ENCODE measurements around the gene NCBP2L. TPM values are rescaled to one million over a fixed set of nuclear protein-coding genes. Genes with fewer than 3 reads are reported as not detected.

NCBP2L gene
- total RNA-seq: not detected in 2 replicates

- no peak for DNase-seq (ENCODE audit: low read depth in 2 of 2)
Measured at GRCh38 chrX:107777536-107777832, at the start of gene NCBP2L. TSS of gene NCBP2L (plus strand) at chrX:107777733. CDS start at chrX:107794221, 16,488 bp downstream.

- DNase-seq (ENCODE audit: low read depth in 2 of 2): no peak
Measured at GRCh38 chrX:107728371-107729099, 49.0 kb upstream of the NCBP2L start.

GRCh38 chrX:107729558-107730297, 47.8 kb upstream of the NCBP2L start:
- DNase-seq (ENCODE audit: low read depth in 2 of 2): no peak

- DNase-seq (ENCODE audit: low read depth in 2 of 2): no peak
Measured at GRCh38 chrX:107730298-107730655, 47.3 kb upstream of the NCBP2L start.

- DNase-seq (ENCODE audit: low read depth in 2 of 2): peak; percentile 12 to 76
Measured at GRCh38 chrX:107730991-107731766, 46.4 kb upstream of the NCBP2L start.

GRCh38 chrX:107731831-107732502, 45.6 kb upstream of the NCBP2L start:
- DNase-seq (ENCODE audit: low read depth in 2 of 2): peak; percentile 38 to 86

- DNase-seq (ENCODE audit: low read depth in 2 of 2): no peak
Measured at GRCh38 chrX:107733686-107734085, 43.8 kb upstream of the NCBP2L start.

- DNase-seq (ENCODE audit: low read depth in 2 of 2): peak; percentile 24 to 81
Measured at GRCh38 chrX:107734646-107735045, 42.9 kb upstream of the NCBP2L start.

GRCh38 chrX:107736781-107737531, 40.6 kb upstream of the NCBP2L start:
- DNase-seq (ENCODE audit: low read depth in 2 of 2): peak; percentile 31 to 66

GRCh38 chrX:107738272-107738671, 39.3 kb upstream of the NCBP2L start:
- DNase-seq (ENCODE audit: low read depth in 2 of 2): no peak

- no peak for DNase-seq (ENCODE audit: low read depth in 2 of 2)
Measured at GRCh38 chrX:107738768-107739167, 38.8 kb upstream of the NCBP2L start.

- DNase-seq (ENCODE audit: low read depth in 2 of 2): no peak
Measured at GRCh38 chrX:107739541-107739940, 38.0 kb upstream of the NCBP2L start.

- peak in 1 of 2 donors; percentile 14 for DNase-seq (ENCODE audit: low read depth in 2 of 2)
Measured at GRCh38 chrX:107741404-107741790, 36.1 kb upstream of the NCBP2L start.

GRCh38 chrX:107742700-107743191, 34.8 kb upstream of the NCBP2L start:
- DNase-seq (ENCODE audit: low read depth in 2 of 2): no peak

GRCh38 chrX:107743995-107744394, 33.5 kb upstream of the NCBP2L start:
- no peak for DNase-seq (ENCODE audit: low read depth in 2 of 2)

- no peak for DNase-seq (ENCODE audit: low read depth in 2 of 2)
Measured at GRCh38 chrX:107744868-107745267, 32.7 kb upstream of the NCBP2L start.

GRCh38 chrX:107747596-107748161, 29.9 kb upstream of the NCBP2L start:
- DNase-seq (ENCODE audit: low read depth in 2 of 2): peak in 1 of 2 donors; percentile 26

GRCh38 chrX:107748506-107748905, 29.0 kb upstream of the NCBP2L start:
- no peak for DNase-seq (ENCODE audit: low read depth in 2 of 2)

GRCh38 chrX:107750263-107750662, 27.3 kb upstream of the NCBP2L start:
- DNase-seq (ENCODE audit: low read depth in 2 of 2): no peak

GRCh38 chrX:107750861-107751445, 26.6 kb upstream of the NCBP2L start:
- no peak for DNase-seq (ENCODE audit: low read depth in 2 of 2)

Measured in lung microvascular endothelial cell (primary cell).